GM12892 (cell line): ENCODE measurements around the gene ARHGAP27.
"Not testable (repeated sequence)": the region's sequence is repeated elsewhere in the genome, so short reads cannot be mapped to it uniquely, and the experiment has no call there.

Experiments
- POLR2A ChIP-seq: IDR thresholded peaks from 2 replicates; pipeline ENCODE4 v1.6.1; 2011; ENCODE audit warnings: low read depth, low read length, control low read depth
- POLR2AphosphoS5 ChIP-seq: IDR thresholded peaks from 2 replicates; pipeline ENCODE4 v1.6.1; 2011; ENCODE audit warnings: low read depth, low read length, control low read depth

DNA sequence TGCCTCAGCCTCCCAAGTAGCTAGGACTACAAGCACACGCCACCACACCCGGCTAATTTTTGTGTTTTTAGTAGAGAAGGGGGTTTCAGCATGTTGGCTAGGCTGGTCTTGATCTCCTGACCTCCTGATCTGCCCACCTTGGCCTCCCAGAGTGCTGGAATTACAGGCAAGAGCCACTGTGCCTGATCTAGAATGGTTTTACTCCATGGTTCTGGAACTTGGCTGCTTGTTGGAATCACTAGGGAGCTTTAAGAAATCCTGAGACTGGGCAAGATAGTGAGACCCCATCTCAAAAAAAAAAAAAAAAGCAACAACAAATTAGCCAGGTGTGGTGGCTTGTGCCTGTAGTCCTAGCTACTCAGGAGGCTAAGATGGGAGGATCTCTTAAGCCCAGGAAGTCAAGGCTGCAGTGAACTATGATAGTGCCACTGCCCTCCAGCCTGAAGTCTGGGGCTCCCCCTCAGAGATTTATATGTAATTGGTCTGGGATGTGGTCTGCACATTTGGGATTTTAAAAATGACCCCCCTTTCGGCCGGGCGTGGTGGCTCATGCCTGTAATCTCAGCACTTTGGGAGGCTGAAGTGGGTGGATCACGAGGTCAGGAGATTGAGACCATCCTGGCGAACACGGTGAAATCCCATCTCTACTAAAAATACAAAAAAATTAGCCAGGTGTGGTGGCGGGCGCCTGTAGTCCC, 88.6 kb downstream of the ARHGAP27 start:
- TF ChIP-seq POLR2A, POLR2AphosphoS5: not testable (repeated sequence)
